GM12892 (cell line): ENCODE data around the gene RSPO4.

Experiments used
- POLR2A ChIP-seq: IDR thresholded peaks from 2 replicates; pipeline ENCODE4 v1.6.1; 2011; ENCODE audit warnings: low read depth, low read length, control low read depth
- POLR2AphosphoS5 ChIP-seq: IDR thresholded peaks from 2 replicates; pipeline ENCODE4 v1.6.1; 2011; ENCODE audit warnings: low read depth, low read length, control low read depth

DNA sequence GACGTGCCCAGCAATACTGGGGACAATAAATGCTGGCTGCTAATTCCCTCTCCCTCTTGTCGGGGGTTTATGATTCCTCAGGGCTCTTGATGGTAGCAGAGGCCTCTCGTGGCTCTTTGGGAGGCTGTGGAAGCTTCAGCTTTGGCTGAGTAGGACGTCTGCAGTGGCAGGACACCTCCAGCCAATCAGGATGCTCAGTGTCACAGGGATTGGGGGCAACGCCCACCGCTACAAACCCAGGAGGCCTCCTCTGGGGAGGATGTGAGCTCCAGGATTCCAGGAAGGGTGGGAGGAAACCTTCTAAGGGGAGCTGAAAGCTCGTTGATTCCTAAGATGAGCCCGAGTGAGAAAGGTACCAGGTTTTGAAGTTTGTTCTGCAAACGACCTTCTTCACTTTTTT, 19.4 kb downstream of the RSPO4 start:
- TF ChIP-seq POLR2A (no peak), POLR2AphosphoS5 (no peak)
